GM19395 (cell line): ENCODE data around the gene F8.

Experiments
- ATAC-seq: cut with Tn5 transposase; IDR thresholded peaks from one replicate; pipeline ENCODE4 v1.9.1; 2021; ENCODE audit warnings: mild to moderate bottlenecking, moderate library complexity; ENCODE audit not compliant: unreplicated experiment

F8 gene

GRCh38 chrX:154793084-154793795, 229.3 kb downstream of the F8 start:
- no peak for ATAC-seq

GRCh38 chrX:154791939-154792338, 230.6 kb downstream of the F8 start:
- ATAC-seq, result no peak

DNA sequence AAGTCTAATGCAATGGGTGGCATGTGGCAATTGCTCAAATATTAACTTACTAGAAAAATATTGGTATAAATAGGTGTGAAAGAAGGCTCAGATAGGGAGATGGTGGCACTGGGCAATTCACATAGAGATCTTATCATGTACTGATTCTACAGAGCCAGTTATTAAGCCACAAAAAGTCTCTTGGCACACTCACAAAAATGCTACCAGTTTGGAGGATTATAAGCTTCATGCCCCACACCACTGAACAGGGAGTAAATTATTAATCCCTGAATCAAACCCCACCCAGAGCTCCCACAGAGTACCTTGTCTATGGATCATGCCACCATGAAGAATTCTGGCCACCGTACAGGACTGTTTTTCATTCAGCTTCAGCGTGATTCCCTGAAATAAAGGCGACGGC, 231.1 kb downstream of the F8 start:
- ATAC-seq, result no peak
